ENCODE measurements around the gene GPR35. TPM values are rescaled to one million over a fixed set of nuclear protein-coding genes. Genes with fewer than 3 reads are reported as not detected.

GPR35 gene
- polyA plus RNA-seq, 1 donor: 2.9 TPM

DNA sequence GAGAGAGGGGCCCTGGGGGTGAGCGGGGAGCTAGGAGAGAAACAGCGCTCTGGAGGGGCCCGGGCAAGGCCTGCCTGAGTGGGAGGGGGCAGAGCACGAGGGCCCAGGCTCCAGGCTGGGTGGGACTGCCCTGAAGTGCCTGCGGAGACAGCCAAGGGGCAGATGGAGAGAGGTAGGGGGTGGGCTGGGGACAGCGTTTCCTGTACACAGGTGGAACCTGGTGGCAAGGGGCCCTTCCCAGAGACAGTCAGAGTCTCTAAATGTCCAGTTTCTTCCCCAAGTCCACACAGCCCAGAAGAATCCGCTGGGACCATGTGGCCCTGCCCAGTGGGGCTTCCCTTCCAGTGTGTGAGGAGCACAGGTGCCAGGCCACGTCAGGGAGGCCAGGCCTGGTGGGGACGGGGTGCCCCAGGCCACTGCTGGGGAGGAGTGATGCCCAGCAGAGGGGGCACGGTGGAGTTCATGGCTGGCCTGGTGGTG lies 1.7 kb upstream of the GPR35 start:
- no peak for DNase-seq

DNA sequence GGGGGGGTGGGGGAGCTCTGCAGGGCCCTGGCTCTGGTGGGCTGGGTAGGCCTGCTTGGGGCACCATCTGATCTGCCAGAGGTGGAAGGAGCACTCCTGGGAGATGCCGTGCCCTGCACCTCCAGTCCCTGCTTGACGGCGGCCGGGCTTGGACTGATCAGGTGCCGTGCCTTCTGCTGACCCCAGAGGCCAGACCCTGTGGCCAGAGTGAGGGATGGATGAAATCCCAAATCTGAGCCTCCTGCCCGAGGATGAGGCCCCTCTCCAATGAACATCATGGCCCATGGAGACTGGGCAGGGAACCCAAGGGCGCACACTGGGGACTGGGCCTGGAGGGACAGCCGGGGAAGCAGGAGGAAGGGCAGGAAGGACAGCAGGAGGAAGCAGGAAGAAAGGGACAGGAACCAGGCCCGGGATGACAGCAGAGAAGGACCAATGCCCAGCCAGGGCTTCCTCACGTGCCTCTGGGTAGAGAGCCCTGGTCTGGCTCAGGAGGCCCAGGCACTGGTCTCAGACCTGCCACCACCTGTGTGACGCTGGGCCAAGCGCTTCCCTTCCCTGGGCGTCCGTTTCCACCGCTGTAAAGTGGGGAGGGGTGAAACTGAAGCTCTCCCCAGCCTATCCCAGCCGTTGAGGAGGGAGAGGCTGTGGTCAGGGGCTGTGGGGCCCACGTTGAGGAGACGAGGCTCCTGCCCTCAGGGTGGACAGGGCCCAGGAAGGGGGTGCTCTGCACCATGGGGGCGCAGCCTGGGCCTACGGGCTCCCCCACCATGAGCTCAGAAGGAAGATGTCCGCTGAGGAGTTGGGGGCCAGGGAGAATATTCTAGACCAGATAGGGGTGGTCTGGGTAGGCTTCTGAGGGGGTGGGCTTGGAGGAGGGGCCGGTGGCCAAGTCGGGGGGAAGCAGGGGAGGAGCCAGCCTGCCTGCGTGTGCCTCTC lies 1.0 kb upstream of the GPR35 start:
- DNase-seq: no peak

DNA sequence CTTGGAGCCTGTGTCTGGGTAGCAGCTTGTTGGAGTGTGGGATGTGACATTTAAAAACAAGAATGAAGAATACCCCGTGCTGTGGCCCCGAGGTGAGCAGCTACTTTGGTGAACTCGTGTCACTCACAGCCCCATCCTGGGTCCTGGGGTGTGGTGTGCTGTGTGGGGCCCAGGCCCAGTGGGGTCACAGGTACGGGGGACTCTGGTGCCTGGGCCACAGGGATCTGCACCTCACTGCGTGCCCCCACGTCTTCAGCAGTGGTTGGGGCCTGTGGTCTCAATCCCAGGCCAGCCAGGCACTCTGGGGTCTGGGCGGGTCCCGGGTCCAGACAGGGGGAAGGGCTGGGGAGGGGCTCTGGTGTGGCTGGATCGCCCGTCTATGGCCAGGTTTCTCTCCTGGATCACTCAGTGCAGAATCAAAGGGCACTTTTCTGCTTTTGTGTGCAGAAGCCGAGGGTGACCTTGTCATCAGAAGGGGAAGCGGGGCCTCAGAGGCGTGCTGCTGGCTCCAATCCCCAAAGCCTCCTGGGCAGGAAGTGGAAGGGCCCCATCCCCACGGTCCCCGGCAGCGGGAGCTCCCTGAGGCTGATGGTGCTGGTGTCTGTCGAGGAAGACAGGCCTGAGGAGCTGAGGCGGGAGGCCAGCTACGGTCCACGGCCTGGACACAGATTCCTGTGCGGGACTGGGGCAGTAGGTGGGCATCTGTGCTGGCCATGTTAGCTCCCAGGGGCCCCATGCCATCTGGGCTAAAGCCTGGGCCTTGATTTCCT lies 1.4 kb downstream of the GPR35 start:
- no peak for DNase-seq

DNA sequence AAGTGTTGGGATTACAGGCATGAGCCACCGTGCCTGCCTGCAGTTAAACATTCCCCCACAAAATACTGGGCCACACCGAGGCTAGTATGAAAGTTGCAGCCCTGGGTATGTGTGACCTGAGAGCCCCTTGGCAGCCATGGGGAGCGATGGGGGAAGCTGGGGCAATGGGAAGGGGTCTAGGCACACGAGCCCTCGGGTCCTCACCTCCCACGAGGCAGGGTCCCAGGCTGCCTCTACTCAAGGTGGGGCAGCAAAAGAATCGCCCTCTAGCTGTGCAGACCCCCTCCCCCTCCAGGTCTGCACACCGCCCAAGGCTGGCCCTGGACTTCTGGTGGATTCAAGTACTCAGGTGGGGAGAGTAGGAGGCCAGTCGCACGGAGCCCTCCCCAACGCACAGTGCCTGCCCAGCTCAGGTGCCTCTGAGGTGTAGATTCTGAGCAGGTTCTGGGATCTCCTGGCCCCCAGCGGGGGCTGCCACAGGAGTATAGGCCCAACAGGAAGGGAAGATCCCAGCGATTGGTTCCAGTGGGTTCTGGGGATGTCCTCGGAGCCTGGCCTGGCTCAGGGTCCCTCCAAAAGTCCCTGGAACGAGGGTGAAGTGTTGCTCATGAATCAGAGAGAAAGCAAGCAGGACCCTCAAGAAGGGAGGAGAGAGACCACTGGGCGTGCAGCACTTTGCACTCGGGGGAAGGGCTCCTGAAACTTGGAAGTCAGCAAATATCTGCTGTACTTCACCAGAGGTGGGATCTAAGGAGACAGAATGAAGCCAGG lies 2.6 kb downstream of the GPR35 start:
- DNase-seq: no peak

DNA sequence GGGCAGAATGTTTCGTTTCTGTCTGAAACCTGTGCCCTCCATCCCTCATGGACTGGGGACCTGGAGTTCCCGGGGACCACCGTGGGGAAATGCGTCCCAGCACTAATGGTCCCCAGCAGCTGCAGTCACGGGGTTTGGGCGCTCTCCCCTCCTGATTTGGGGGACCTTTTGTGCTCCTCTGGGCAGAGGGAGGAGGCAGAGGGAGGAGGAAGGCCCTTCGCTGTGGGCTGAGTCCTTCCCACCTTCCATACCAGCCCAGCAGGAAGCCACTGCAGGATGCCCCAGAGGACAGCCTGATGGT lies 3.2 kb downstream of the GPR35 start:
- no peak for DNase-seq

DNA sequence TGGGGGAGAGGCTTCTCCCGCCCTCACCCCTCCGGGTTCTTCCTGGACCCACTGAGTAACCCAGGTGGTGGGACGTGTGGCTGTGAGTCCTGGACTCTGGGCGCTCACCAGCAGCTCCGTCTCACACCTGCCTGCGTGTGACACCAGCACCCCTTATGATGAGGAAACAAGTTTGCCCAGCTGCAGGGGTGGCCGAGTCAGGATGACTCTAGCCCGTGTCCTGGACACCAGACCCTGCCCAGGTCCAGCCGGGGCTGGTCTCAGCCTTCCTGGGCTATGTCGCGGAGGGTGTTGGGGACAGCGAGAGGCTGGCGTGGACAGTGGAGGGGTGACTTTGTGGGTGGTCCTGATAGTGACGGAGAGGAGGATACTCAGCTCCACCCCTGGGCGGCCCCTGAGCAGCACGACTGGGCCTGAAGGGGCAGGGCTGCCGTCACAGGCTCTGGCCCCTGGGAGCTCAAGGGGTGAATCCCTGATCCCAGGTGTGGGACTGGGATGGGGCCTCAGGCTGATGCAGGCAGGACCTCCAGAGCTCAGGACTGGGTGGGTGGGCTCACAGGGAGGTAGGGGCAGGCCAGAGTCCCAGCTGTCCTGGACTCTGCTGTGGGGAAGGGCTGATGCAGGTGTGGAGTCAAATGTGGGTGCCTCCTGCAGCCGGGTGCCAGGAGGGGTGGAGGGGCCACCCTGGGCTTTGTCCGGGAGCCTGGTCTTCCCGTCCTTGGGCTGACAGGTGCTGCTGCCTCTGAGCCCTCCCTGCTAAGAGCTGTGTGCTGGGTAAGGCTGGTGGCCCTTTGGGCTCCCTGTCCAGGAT lies 3.7 kb downstream of the GPR35 start:
- no peak for DNase-seq

DNA sequence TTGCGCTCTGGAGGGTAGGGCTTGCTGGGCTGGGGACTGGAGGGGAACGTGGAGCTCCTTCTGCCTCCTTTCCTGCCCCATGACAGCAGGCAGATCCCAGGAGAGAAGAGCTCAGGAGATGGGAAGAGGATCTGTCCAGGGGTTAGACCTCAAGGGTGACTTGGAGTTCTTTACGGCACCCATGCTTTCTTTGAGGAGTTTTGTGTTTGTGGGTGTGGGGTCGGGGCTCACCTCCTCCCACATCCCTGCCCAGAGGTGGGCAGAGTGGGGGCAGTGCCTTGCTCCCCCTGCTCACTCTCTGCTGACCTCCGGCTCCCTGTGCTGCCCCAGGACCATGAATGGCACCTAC lies 4.3 kb downstream of the GPR35 start:
- DNase-seq: no peak

DNA sequence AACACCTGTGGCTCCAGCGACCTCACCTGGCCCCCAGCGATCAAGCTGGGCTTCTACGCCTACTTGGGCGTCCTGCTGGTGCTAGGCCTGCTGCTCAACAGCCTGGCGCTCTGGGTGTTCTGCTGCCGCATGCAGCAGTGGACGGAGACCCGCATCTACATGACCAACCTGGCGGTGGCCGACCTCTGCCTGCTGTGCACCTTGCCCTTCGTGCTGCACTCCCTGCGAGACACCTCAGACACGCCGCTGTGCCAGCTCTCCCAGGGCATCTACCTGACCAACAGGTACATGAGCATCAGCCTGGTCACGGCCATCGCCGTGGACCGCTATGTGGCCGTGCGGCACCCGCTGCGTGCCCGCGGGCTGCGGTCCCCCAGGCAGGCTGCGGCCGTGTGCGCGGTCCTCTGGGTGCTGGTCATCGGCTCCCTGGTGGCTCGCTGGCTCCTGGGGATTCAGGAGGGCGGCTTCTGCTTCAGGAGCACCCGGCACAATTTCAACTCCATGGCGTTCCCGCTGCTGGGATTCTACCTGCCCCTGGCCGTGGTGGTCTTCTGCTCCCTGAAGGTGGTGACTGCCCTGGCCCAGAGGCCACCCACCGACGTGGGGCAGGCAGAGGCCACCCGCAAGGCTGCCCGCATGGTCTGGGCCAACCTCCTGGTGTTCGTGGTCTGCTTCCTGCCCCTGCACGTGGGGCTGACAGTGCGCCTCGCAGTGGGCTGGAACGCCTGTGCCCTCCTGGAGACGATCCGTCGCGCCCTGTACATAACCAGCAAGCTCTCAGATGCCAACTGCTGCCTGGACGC lies 4.9 kb downstream of the GPR35 start:
- no peak for DNase-seq

DNA sequence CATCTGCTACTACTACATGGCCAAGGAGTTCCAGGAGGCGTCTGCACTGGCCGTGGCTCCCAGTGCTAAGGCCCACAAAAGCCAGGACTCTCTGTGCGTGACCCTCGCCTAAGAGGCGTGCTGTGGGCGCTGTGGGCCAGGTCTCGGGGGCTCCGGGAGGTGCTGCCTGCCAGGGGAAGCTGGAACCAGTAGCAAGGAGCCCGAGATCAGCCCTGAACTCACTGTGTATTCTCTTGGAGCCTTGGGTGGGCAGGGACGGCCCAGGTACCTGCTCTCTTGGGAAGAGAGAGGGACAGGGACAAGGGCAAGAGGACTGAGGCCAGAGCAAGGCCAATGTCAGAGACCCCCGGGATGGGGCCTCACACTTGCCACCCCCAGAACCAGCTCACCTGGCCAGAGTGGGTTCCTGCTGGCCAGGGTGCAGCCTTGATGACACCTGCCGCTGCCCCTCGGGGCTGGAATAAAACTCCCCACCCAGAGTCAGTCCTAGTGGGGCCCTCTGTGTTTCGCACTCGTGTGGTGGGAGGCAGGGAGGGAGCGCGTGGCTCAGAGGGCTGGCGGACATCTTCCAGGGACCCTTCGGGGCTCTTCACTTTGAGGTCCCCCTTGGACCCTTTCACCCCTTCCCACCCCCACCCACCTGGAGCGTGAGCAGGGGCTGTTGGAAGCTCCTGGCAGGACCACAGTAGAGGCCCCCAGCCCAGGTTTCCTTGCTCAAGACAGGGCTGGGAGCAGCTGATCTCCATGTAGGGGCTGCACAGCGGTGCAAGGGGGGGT lies 5.7 kb downstream of the GPR35 start:
- DNase-seq: no peak

DNA sequence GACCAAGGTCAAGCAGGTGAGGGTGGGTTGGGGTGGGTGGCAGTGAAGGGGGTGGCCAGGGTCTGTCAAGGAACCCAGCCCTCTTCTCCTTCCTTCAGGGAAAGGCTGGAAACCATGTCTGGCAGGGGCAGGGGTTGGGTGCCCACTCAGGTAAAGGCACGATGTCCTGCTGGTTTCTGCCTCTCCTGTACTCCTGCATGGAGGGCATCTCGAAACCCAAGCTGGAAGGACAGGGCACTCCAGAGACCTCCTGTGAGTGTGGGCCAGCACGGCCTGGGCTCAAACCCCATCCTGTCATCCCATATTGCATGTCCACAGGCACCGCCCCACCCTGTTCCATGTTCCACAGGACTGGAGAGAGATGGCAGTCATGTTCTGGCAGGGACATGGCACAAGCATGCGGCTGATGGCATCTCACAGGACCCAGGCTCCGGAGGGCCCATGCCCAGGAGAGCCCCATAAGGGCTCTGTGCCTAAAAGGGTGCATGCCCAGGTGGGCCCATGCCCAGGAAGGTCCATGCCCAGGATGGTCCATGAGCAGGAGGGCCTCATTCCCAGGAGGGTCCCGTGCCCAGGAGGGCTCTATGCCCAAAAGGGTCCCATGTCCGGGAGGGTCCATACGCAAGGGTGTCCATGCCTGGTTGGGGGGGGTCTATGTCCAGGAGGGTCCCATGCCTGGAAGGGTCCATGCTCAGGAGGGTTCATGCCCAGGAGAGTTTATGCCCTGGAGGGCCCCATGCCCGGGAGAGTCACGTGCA lies 6.4 kb downstream of the GPR35 start:
- no peak for DNase-seq

DNA sequence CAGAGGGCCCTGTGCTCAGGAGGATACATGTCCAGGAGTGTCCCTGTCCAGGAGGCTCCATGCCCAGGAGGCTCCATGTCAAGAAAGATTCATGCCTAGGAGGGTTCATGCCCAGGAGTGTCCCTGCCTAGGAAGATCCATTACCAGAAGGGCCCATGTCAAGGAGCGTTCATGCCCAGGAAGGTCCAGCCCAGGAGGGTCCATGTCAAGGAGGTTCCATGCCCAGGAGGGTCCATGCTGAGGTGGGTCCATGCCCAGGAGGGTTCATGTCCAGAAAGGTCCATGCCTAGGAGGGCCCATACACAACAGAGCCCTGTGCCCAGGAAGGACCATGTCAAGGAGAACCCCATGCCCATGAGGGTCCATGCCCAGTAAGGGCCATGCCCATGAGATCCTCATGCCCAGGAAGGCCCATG lies 7.0 kb downstream of the GPR35 start:
- no peak for DNase-seq

DNA sequence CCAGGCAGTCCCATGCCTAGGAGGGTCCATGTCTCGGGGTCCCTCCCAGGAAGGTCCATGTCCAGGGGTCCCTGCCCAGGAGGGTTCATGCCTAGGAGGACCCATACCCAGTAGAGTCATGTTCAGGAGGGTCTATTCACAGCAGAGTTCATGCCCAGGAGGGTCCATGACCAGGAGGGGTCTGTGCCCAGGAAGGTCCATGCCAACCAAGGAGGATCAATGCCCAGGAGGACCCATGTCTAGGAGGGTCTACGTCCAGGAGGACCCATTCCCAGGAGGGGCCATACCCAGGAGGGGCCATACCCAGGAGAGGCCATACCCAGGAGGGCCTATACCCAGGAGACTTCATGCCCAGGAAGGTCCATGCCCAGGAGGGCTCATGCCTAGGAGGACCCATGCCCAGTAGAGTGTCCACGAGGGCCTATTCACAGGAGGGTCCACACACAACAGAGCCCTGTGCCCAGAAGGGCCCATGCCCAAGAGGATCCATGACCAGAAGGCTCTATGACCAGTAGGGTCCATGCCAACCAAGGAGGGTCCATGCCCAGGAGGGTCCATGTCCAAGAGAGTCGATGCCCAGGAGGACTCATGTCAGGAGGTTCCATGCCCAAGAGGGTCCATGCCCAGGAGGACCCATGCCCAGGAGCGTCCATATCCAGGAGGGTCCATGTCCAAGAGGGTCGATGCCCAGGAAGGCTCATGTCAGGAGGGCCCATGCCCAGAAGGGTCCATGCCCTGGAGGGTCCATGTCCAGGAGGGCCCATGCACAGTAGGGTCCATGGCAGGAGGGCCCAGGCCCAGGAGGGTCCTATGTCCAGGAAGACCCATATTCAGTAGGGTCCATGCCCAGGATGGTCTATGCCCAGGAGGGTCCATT lies 10.1 kb downstream of the GPR35 start:
- no peak for DNase-seq

DNA sequence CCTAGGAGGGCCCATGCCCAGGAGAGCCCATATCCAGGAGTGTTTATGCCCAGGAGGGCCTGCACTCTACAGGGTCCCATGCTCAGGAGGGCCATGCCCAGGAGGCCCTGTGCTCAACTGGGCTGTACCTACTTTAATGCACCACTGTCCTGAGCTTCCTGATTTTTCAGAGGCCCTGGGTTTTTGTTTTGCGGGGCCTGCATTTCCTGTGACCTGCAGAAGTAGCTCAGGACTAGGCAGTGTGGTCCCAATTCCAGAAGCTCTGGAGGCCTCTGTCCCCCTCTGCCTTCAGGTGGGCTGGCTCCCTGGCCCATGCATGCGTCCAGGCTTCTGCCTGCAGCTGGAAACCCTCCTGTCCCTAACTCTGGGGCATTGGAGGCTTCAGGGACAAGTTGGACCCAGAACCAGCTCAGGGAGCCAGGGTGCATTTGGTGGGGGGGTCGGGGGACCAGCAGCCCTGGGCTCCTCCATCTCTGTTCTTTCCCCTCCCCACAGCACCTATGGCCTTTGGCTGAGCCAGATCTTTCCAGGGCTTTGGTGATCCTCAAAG lies 10.8 kb downstream of the GPR35 start:
- no peak for DNase-seq

DNA sequence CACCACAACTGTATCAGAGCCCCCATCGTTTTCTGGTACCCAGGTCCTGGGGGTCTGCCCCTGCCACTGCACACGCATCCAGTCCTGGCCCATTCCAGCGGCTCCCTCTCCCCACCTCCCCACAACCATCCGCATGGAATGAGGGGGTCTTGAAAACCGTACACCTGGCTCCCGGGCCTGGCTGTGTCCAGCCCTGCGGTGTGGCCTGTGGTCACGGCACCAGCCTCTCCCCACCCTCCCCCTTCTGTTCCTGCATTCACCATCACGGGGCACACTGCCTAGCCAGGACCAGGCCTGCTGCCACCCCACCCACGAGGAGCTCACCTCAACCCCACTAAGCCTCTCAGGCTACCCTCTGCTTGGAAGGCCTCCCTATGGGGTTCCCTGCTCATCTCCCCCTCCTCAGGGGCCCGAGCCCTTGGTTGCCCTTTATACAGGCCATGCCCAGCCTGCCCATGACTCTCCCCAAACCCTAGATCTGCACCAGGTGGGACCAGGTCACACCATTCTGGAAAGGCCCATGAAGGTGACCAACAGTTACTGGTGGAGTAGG lies 11.4 kb downstream of the GPR35 start:
- no peak for DNase-seq

DNA sequence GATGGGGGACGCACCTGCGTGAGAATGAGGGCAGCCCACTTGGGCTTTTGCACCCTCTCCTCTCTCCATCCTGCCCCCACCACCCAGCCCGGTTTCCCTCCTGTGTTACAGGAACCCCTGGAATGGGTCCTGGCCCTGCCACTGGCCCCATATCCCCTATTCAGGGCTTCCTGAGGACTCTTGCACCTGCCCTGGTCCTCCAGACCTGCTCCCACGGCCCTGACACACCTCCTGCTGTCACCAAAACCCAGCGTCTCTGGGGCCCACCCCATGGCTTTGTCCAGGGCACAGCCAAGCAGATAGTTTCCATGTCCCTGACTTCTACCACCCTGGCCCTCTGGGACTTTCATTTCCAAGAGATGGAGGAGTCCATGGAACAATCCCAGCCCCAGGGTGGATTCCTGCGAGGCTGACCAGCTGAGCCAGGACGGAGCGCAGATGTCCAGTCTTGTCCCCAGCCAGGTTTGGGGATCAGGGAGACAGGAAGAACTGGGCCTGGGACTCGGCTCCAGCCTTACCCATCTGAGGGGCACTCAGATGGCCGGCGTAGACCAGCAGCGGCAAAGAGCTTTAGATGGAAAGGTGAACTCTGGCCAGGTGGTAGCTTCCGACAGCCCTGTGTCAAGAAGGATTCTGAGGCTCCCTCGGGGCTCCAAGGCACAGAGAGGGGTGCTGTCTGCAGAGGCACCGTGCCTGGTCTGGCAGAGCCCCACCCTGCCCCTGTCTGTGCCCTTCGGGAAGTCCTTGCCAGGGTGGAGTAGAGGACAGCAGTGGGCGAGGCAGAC lies 12.0 kb downstream of the GPR35 start:
- DNase-seq: no peak

DNA sequence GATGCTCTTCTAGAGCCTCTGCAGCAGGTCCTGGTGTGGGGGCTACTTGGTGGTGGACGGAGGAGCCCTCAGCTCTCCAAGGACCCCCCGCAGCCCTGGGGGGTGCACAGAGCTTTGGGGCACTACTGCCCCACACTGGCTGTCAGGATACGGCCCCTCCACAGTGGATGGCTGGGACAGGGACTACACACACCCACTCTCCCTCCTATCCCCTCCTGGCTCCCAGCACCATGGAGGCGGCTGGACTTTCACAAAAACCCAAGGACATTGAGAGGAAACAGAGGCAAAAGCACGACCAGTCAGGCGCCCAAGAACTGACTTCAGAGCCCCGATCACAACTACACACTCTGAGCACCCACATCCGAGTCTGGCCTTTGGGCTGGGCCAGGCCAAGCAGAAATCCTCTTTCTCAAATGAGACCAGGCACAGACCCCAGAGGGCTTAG lies 12.6 kb downstream of the GPR35 start:
- DNase-seq: no peak

Data from left kidney (tissue), 2 donors.